HEK293 (cell line): Measurements from ENCODE around the gene IL22RA1.
A peak's percentile ranks its signal among the peaks of the same experiment; 100 is the strongest.

Source experiments
- CTCF ChIA-PET: fragments of 350-600 bp; formaldehyde crosslinking; extraction: SDS; loops from one replicate; lab custom pipeline; 2021; ENCODE audit warnings: antibody characterized with exemption; lab: Yijun Ruan, JAX
- POLR2A ChIA-PET: fragments of 300-600 bp; formaldehyde crosslinking; extraction: SDS; loops from one replicate; lab custom pipeline; 2020; ENCODE audit warnings: antibody characterized with exemption, inconsistent platforms; lab: Yijun Ruan, JAX
- H3K27ac ChIP-seq: fragments of 200-500 bp; sonication (Bioruptor generic); 2 replicates; pipeline ENCODE4 v1.5.1; 2014; ENCODE audit warnings: low read depth, low read length, control low read depth, inconsistent platforms; ENCODE audit errors: extremely low read depth
- H3K36me3 ChIP-seq, 2 experiments: fragments of 200-500 bp in 1 of 2; sonication (Bioruptor generic) in 1 of 2; 1 replicate in 1 of 2; 2 replicates in 1 of 2; pipeline ENCODE4 v1.5.1; 2014 to 2017; ENCODE audit warnings: inconsistent platforms in 2 of 2, low read length in 2 of 2; ENCODE audit not compliant: control insufficient read depth in 2 of 2, insufficient read depth in 1 of 2
- H3K4me1 ChIP-seq: fragments of 200-500 bp; sonication (Bioruptor generic); 2 replicates; pipeline ENCODE4 v1.5.1; 2014; ENCODE audit warnings: mild to moderate bottlenecking, low read length, inconsistent platforms; ENCODE audit not compliant: control insufficient read depth, insufficient read depth
- H3K4me3 ChIP-seq: 2 replicates; pipeline ENCODE4 v1.5.1; 2011; ENCODE audit warnings: low read depth, mild to moderate bottlenecking, control low read depth, low read length, moderate library complexity
- H3K9me3 ChIP-seq: fragments of 200-500 bp; sonication (Bioruptor generic); 2 replicates; pipeline ENCODE4 v1.5.1; 2014; ENCODE audit warnings: low read depth, low read length, inconsistent platforms; ENCODE audit not compliant: control insufficient read depth, insufficient read depth
- GLIS2 ChIP-seq: fragments of 450-650 bp; formaldehyde crosslinking; IDR thresholded peaks from 2 replicates; pipeline ENCODE4 v1.5.1; 2016; ENCODE audit warnings: missing biosample characterization, missing genetic modification characterization
- HIC1 ChIP-seq: fragments of 450-650 bp; formaldehyde crosslinking; IDR thresholded peaks from 2 replicates; pipeline ENCODE4 v1.5.1; 2016; ENCODE audit warnings: missing biosample characterization, missing genetic modification characterization
- IKZF3 ChIP-seq: fragments of 450-650 bp; IDR thresholded peaks from 2 replicates; pipeline ENCODE4 v1.5.0; 2018; ENCODE audit warnings: missing biosample characterization, mild to moderate bottlenecking, missing genetic modification characterization, moderate library complexity
- MZF1 ChIP-seq: fragments of 450-650 bp; formaldehyde crosslinking; IDR thresholded peaks from 2 replicates; pipeline ENCODE4 v1.5.1; 2017; ENCODE audit warnings: missing biosample characterization, missing genetic modification characterization, borderline replicate concordance
- OVOL3 ChIP-seq: fragments of 450-650 bp; formaldehyde crosslinking; IDR thresholded peaks from 2 replicates; pipeline ENCODE4 v1.5.1; 2016; ENCODE audit warnings: missing biosample characterization, missing genetic modification characterization
- SALL2 ChIP-seq: fragments of 450-650 bp; formaldehyde crosslinking; IDR thresholded peaks from 2 replicates; pipeline ENCODE4 v1.5.0; 2017; ENCODE audit warnings: missing biosample characterization, mild to moderate bottlenecking, missing genetic modification characterization, borderline replicate concordance
- SCRT2 ChIP-seq: fragments of 450-650 bp; formaldehyde crosslinking; IDR thresholded peaks from 2 replicates; pipeline ENCODE4 v1.5.1; 2016; ENCODE audit warnings: missing biosample characterization, missing genetic modification characterization
- SETDB1 ChIP-seq: IDR thresholded peaks from one replicate; pipeline ENCODE4 v1.6.1; 2017; ENCODE audit warnings: mild to moderate bottlenecking, low read length, moderate library complexity, mixed read lengths; ENCODE audit not compliant: insufficient read length
- YY1 ChIP-seq: fragments of 450-650 bp; formaldehyde crosslinking; IDR thresholded peaks from 2 replicates; pipeline ENCODE4 v1.5.1; 2018; ENCODE audit warnings: missing biosample characterization, missing genetic modification characterization
- YY2 ChIP-seq: fragments of 450-650 bp; formaldehyde crosslinking; IDR thresholded peaks from 2 replicates; pipeline ENCODE4 v1.5.1; 2016; ENCODE audit warnings: missing biosample characterization, missing genetic modification characterization
- ZBTB17 ChIP-seq: fragments of 450-650 bp; formaldehyde crosslinking; IDR thresholded peaks from 2 replicates; pipeline ENCODE4 v1.5.1; 2016; ENCODE audit warnings: missing biosample characterization, missing genetic modification characterization
- ZBTB20 ChIP-seq: fragments of 450-650 bp; formaldehyde crosslinking; IDR thresholded peaks from 2 replicates; pipeline ENCODE4 v1.5.1; 2016; ENCODE audit warnings: missing biosample characterization, missing genetic modification characterization
- ZEB2 ChIP-seq: fragments of 450-650 bp; formaldehyde crosslinking; IDR thresholded peaks from 2 replicates; pipeline ENCODE4 v1.5.1; 2016; ENCODE audit warnings: missing biosample characterization, missing genetic modification characterization
- ZNF114 ChIP-seq: fragments of 450-650 bp; formaldehyde crosslinking; IDR thresholded peaks from 2 replicates; pipeline ENCODE4 v1.5.0; 2017; ENCODE audit warnings: missing biosample characterization, missing genetic modification characterization
- ZNF155 ChIP-seq: fragments of 450-650 bp; formaldehyde crosslinking; IDR thresholded peaks from 2 replicates; pipeline ENCODE4 v1.5.1; 2016; ENCODE audit warnings: missing biosample characterization, missing genetic modification characterization
- ZNF174 ChIP-seq: fragments of 450-650 bp; formaldehyde crosslinking; IDR thresholded peaks from 2 replicates; pipeline ENCODE4 v1.5.0; 2017; ENCODE audit warnings: missing biosample characterization, mild to moderate bottlenecking, missing genetic modification characterization
- ZNF248 ChIP-seq: fragments of 450-650 bp; formaldehyde crosslinking; IDR thresholded peaks from 2 replicates; pipeline ENCODE4 v1.5.1; 2017; ENCODE audit warnings: missing biosample characterization, missing genetic modification characterization
- ZNF292 ChIP-seq: fragments of 450-650 bp; formaldehyde crosslinking; IDR thresholded peaks from 2 replicates; pipeline ENCODE4 v1.5.1; 2016; ENCODE audit warnings: low read depth, missing biosample characterization, missing genetic modification characterization, borderline replicate concordance
- ZNF324 ChIP-seq: fragments of 450-650 bp; formaldehyde crosslinking; IDR thresholded peaks from 2 replicates; pipeline ENCODE4 v1.5.1; 2016; ENCODE audit warnings: missing biosample characterization, missing genetic modification characterization
- ZNF394 ChIP-seq: fragments of 450-650 bp; formaldehyde crosslinking; IDR thresholded peaks from 2 replicates; pipeline ENCODE4 v1.5.1; 2016; ENCODE audit warnings: missing biosample characterization, missing genetic modification characterization, mild to moderate bottlenecking, moderate library complexity, borderline replicate concordance
- ZNF404 ChIP-seq: fragments of 450-650 bp; formaldehyde crosslinking; IDR thresholded peaks from 2 replicates; pipeline ENCODE4 v1.5.1; 2017; ENCODE audit warnings: missing biosample characterization, missing genetic modification characterization
- ZNF501 ChIP-seq: fragments of 450-650 bp; formaldehyde crosslinking; IDR thresholded peaks from 2 replicates; pipeline ENCODE4 v1.5.1; 2016; ENCODE audit warnings: missing biosample characterization, missing genetic modification characterization
- ZNF560 ChIP-seq: fragments of 450-650 bp; formaldehyde crosslinking; IDR thresholded peaks from 2 replicates; pipeline ENCODE4 v1.5.1; 2017; ENCODE audit warnings: missing biosample characterization, missing genetic modification characterization, borderline replicate concordance
- ZNF660 ChIP-seq: fragments of 450-650 bp; IDR thresholded peaks from 2 replicates; pipeline ENCODE4 v1.5.1; 2018; ENCODE audit warnings: missing biosample characterization, mild to moderate bottlenecking, missing genetic modification characterization
- ZNF768 ChIP-seq: fragments of 450-650 bp; formaldehyde crosslinking; IDR thresholded peaks from 2 replicates; pipeline ENCODE4 v1.5.1; 2018; ENCODE audit warnings: missing biosample characterization, mild to moderate bottlenecking, missing genetic modification characterization
- ZNF792 ChIP-seq: fragments of 450-650 bp; formaldehyde crosslinking; IDR thresholded peaks from 2 replicates; pipeline ENCODE4 v1.5.1; 2016; ENCODE audit warnings: missing biosample characterization, missing genetic modification characterization
- TF ChIP-seq, protein P1 (sequence below): fragments of 450-650 bp; formaldehyde crosslinking; IDR thresholded peaks from 2 replicates; pipeline ENCODE4 v1.5.1; 2016; ENCODE audit warnings: missing biosample characterization, missing genetic modification characterization
- TF ChIP-seq, protein P2 (sequence below): fragments of 450-650 bp; IDR thresholded peaks from 2 replicates; pipeline ENCODE4 v1.5.1; 2018; ENCODE audit warnings: missing biosample characterization, missing genetic modification characterization

Gene IL22RA1

GRCh38 chr1:24074196-24074595 is 68.7 kb downstream of the IL22RA1 start:
- Histone ChIP-seq H3K27ac (no peak overlapping the region), H3K36me3 (no peaks in the 10 kb centered on the region), H3K4me3 (no peak overlapping the region), H3K9me3 (no peaks in the 10 kb centered on the region), H3K4me1 (no peaks in the 10 kb centered on the region)
- POLR2A ChIA-PET, result no interaction called here
- CTCF ChIA-PET, result interaction anchor here (0.7 to 1.3 kb wide), 4 partner anchors 76 to 128 kb away, joined by 3 to 7 read pairs (median 4); no protein-coding TSS in a partner anchor
- no peak for TF ChIP-seq ZNF660 (tag by site-specific recombination)

DNA sequence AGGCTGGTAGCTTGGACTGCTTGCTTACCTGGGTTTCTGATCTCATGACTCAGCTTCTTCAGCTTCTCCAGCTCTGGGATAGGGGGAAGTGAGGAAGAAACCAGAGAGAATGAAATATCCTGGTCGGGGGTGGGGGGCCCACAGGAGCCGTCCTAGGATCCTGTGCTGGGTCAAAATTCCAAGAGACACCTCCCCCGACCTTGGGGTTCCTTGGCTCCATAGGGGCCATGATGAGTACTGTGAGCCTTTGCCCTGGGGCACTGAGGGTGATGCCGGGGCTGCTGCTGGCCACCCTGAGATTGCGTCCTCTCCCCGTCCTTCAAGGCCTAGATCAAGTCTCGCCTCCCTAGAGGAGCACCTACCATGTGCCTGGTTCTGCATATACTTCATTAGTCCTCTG is 71.0 kb downstream of the IL22RA1 start:
- no peaks in the 10 kb centered on the region for H3K36me3 ChIP-seq
- ChIA-PET CTCF (interaction anchor here (0.6 to 3.7 kb wide), 23 partner anchors 10 to 1868 kb away, joined by 3 to 26 read pairs (median 4); partner anchors contain the start of gene MYOM3), POLR2A (no interaction called here)
- H3K9me3 ChIP-seq, result no peaks in the 10 kb centered on the region
- no peak overlapping the region for H3K4me3 ChIP-seq
- TF ChIP-seq SALL2 (tag by site-specific recombination) (no peak), ZNF155 (tag by site-specific recombination) (no peak), ZNF394 (tag by site-specific recombination) (peak; percentile 44; the same call in 1 of the 2 replicates)
- H3K27ac ChIP-seq, result no peak overlapping the region
- no peaks in the 10 kb centered on the region for H3K4me1 ChIP-seq

GRCh38 chr1:24070821-24071393 is 72.0 kb downstream of the IL22RA1 start:
- ChIA-PET POLR2A (interaction anchor here (0.6 kb wide), 1 partner anchor 112 kb away, joined by 4 read pairs; no protein-coding TSS in a partner anchor), CTCF (interaction anchor here (0.6 to 3.7 kb wide), 31 partner anchors 9 to 1869 kb away, joined by 3 to 26 read pairs (median 4); partner anchors contain the start of gene MYOM3)
- no peaks in the 10 kb centered on the region for H3K4me1 ChIP-seq
- no peak overlapping the region for H3K27ac ChIP-seq
- no peaks in the 10 kb centered on the region for H3K9me3 ChIP-seq
- no peak overlapping the region for H3K4me3 ChIP-seq
- H3K36me3 ChIP-seq, result no peaks in the 10 kb centered on the region
- TF ChIP-seq ZNF560, result no peak
- TF ChIP-seq GLIS2, result peak; percentile 56; the same call in 1 of the 2 replicates
- no peak for TF ChIP-seq SETDB1
- no peak for TF ChIP-seq ZNF324 (tag by site-specific recombination)
- TF ChIP-seq, protein P1, sequence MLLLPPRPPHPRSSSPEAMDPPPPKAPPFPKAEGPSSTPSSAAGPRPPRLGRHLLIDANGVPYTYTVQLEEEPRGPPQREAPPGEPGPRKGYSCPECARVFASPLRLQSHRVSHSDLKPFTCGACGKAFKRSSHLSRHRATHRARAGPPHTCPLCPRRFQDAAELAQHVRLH, result no peak
- no peak for TF ChIP-seq ZNF292 (tag by site-specific recombination)
- TF ChIP-seq ZNF248 (tag by site-specific recombination), result no peak
- TF ChIP-seq SCRT2 (tag by site-specific recombination), result no peak
- TF ChIP-seq YY1, result no peak
- TF ChIP-seq ZNF501 (tag by site-specific recombination), result no peak
- TF ChIP-seq, protein P2, sequence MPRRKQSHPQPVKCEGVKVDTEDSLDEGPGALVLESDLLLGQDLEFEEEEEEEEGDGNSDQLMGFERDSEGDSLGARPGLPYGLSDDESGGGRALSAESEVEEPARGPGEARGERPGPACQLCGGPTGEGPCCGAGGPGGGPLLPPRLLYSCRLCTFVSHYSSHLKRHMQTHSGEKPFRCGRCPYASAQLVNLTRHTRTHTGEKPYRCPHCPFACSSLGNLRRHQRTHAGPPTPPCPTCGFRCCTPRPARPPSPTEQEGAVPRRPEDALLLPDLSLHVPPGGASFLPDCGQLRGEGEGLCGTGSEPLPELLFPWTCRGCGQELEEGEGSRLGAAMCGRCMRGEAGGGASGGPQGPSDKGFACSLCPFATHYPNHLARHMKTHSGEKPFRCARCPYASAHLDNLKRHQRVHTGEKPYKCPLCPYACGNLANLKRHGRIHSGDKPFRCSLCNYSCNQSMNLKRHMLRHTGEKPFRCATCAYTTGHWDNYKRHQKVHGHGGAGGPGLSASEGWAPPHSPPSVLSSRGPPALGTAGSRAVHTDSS (tag by site-specific recombination), result no peak
- no peak for TF ChIP-seq ZNF768 (tag by site-specific recombination)
- TF ChIP-seq HIC1, result no peak
- TF ChIP-seq ZBTB20 (tag by site-specific recombination), result no peak
- no peak for TF ChIP-seq OVOL3 (tag by site-specific recombination)
- no peak for TF ChIP-seq IKZF3 (tag by site-specific recombination)
- no peak for TF ChIP-seq ZNF114
- 0 out of 2 replicates have a peak, but pooled peaks have one; percentile 24 for TF ChIP-seq ZBTB17
- TF ChIP-seq ZNF792 (tag by site-specific recombination), result no peak
- peak; percentile 39; the same call in 1 of the 2 replicates for TF ChIP-seq ZEB2 (tag by site-specific recombination)
- TF ChIP-seq MZF1 (tag by site-specific recombination), result no peak
- no peak for TF ChIP-seq ZNF404 (tag by site-specific recombination)
- no peak for TF ChIP-seq ZNF174
- TF ChIP-seq YY2 (tag by site-specific recombination), result no peak
